ENCODE results near the gene LYPD6B.

The LYPD6B gene

DNA sequence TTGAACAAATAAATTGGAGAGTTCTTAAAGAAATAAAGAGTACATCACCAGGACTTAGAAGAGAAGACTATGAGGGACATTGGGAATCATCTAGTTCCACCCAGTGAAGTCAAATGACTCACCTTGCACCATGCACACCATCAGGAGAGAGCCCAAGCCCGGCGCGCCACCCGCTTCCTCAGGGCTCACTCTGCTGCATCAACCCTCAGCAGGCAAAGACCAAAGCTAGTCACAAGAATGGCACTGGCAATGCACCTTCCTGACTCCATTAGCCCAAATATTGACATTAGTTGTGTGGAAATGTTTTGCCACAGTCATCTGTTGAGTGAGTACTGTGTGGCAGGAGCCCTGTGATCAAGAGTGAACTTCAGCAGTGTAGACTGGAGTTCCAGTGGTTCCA is 7.1 kb upstream of the LYPD6B start:
- TF ChIP-seq, protein P1, sequence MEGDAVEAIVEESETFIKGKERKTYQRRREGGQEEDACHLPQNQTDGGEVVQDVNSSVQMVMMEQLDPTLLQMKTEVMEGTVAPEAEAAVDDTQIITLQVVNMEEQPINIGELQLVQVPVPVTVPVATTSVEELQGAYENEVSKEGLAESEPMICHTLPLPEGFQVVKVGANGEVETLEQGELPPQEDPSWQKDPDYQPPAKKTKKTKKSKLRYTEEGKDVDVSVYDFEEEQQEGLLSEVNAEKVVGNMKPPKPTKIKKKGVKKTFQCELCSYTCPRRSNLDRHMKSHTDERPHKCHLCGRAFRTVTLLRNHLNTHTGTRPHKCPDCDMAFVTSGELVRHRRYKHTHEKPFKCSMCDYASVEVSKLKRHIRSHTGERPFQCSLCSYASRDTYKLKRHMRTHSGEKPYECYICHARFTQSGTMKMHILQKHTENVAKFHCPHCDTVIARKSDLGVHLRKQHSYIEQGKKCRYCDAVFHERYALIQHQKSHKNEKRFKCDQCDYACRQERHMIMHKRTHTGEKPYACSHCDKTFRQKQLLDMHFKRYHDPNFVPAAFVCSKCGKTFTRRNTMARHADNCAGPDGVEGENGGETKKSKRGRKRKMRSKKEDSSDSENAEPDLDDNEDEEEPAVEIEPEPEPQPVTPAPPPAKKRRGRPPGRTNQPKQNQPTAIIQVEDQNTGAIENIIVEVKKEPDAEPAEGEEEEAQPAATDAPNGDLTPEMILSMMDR (conservative IDR thresholded peaks at IDR 0.05) = no peak

DNA sequence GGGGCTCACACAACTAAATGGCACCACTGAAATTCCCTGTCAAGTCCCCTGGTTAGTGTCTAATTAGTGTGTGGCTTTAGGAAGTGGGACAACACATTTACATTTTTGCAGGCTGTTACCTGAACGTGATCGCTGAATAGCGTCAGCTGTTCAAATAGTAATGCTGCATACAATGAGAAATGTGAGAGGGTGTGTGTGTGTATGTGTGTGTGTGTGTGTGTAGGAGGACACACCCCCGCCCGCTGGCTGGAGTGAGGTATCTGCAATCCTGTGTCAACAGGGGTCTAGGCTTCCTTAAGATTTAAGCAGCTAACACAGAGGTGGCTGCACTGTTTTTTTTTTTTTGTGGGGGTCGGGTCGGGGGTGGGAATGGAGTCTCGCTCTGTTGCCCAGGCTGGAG is 4.8 kb upstream of the LYPD6B start:
- TF ChIP-seq, protein P1 (conservative IDR thresholded peaks at IDR 0.05) = no peak
- H3K27ac ChIP-seq = no peak overlapping the region

More for the DNA sequence above, 7.1 kb upstream of the LYPD6B start:
- no peak overlapping the region for H3K27ac ChIP-seq

DNA sequence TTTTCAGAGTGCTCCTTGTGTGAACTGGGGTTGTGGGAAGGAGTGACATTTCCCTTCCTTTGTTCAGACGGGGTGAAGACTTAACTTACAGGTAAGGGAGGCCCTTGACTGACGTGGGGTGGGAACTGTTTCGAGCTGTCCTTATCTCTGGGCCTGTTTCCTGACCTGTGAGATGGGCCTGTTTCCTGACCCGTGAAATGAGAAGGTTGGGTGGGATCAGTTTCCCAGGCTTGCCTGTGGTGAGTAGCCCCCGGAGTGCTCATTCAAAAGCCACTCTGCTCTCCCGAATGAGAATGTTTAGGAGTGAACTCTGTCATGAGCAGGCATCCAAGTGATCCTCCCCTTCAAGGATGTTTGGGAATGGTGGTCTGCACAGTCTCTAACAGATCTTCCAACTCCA is 4.1 kb upstream of the LYPD6B start:
- TF ChIP-seq, protein P1 (conservative IDR thresholded peaks at IDR 0.05) = no peak
- H3K27ac ChIP-seq = no peak overlapping the region

DNA sequence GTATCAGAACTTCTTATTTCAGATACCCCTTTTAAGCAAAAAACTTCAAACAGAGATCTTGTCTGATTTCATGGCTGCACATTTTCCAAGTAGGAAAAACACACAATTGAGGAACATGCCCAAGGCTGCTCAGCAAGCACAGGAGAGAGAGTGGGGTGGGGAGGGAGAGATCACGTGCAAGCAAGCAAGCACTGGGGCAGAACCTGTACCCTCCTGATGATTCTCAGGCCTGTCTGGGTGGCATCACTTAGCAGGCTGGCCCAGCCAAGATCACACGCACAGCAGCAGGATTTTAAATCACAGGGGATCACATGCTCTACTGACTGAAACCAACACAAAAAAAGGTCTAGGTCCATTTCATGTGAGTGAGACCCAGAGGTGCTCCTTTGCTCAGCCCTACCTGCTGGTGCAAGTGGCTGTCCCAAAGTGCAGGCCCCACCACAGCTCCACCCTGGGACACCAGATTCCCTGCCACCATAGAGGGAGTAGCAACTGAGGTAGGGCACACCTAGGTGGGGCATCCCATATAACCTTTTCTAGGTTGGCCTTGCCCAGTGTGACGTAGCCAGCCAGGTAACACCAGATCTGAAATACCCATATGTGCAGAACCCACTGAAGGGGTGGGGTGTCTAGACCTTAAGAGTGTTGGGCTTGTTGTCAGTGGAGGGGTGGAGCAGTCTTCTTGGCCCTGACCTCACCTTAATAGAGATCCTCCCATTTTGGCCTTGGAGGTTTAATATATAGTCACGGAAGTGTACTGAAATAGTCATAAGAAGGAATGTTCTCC is 1.8 kb upstream of the LYPD6B start:
- TF ChIP-seq, protein P1 (conservative IDR thresholded peaks at IDR 0.05) = no peak
- no peak overlapping the region for H3K27ac ChIP-seq

DNA sequence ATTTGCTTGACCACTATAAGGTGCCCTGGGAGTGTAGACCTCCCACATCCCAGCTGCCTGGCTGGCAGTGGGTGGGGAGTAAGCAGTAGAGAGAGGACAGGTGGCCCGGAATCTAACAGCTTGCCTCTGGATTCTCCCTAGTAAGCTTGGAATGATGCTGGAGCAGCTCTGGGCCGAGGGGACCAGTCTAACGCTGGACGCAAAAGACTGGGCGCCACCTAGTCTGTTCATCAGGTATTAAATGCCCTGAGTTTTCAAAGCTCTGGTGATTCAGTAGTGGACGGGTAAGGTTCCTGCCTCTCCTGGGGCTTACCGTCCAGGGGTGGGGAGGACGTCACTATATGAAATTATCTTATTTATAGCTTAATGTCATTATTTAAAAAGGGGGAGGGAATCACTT is 648 bp upstream of the LYPD6B start:
- TF ChIP-seq, protein P1 (conservative IDR thresholded peaks at IDR 0.05) = peak; percentile 37; the same call in 1 of the 2 replicates

DNA sequence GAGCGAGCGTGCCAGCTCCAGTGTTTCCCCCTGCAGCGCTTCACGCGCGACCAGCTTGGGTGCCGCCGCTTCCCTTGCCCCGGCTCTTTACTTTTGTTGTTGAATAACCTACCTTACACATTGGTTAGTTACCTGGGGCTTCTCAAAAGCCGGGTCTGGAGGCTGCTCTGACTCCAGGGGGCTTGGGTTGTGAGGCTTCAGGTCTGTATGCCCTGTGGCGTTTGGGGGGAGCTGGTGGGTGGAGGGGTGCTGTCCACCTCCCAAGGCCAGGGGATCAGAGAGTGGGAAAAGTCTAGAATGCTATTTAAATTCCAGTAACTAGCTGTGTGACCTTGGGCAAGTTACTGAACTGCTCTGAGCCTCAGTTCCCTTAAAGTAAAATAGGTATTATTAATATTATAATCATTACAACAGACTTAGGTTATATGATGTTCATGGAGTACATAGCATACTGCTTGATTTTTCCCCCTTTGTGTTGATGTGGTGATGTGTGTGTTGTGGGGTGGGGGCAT is 770 bp downstream of the LYPD6B start:
- H3K27ac ChIP-seq = peak overlapping the region; percentile 58; the same call in 1 of the 2 replicates
- TF ChIP-seq, protein P1 (conservative IDR thresholded peaks at IDR 0.05) = no peak

More for the DNA sequence above, 648 bp upstream of the LYPD6B start:
- H3K27ac ChIP-seq = peak overlapping the region; percentile 58; the same call in 1 of the 2 replicates

DNA sequence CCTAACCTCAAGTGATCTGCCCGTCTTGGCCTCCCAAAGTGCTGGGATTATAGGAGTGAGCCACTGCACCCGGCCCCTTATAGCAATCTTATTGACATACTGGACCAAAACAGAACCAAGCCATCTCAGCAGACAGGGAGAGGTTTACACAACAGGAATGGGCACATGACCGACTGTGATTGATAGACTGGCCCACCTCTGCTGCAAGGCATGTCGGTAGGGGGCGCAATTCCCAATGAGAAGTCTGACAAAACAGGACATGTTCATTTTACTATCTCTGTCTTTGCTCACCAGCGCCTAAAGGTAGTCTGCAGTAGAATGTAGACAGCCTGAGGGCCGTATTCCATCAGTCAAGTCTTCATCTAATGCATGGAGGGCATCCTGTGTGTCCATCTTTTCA is 2.0 kb downstream of the LYPD6B start:
- TF ChIP-seq, protein P1 (conservative IDR thresholded peaks at IDR 0.05) = 0 out of 2 replicates have a peak, but pooled peaks have one; percentile 13
- no peak overlapping the region for H3K27ac ChIP-seq

Data from VCaP (cell line).